ENCODE data around the gene TRPV3. TPM values are rescaled to one million over a fixed set of nuclear protein-coding genes. Genes with fewer than 3 reads are reported as not detected.
"Not testable (repeated sequence)": the region's sequence is repeated elsewhere in the genome, so short reads cannot be mapped to it uniquely, and the experiment has no call there.

TRPV3 gene
- total and polyA plus RNA-seq, 2 donors (not counting 1 experiment from before 2014, with no cell fraction given), result 0.20 to 0.99 TPM

DNA sequence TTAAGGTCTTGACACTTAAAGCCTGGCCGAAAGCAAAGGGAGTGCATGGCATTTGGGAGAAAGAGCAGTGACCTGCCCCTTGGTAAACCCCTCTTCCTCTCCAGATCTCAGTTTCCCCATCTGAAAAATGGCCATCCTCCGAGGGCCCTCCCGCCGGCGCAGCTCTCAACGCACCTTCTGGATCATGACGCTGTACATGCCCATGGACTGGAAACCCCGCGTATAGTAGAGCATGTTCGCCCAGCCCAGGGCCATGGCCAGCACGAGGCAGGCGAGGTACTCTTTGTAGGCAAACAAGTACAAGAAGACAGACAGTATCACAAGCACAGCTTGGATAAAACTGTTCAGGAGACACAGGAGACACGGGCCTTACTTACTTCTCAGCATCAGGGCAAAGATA is 33.6 kb downstream of the TRPV3 start:
- Histone ChIP-seq H4K20me1 (ENCODE audit: control insufficient read depth, extremely low read depth, insufficient read depth, low read length) (no peaks in the 10 kb centered on the region), H3K4me2 (ENCODE audit: extremely low read depth, insufficient read depth, low read length) (no peak overlapping the region), H3K27me3 (ENCODE audit: control insufficient read depth, insufficient read depth, low read length) (no peaks in the 10 kb centered on the region), H3K9me3 (ENCODE audit: control insufficient read depth, insufficient read depth, low read depth, low read length) (no peaks in the 10 kb centered on the region), H3K36me3 (ENCODE audit: control insufficient read depth, insufficient read depth, low read length) (no peaks in the 10 kb centered on the region), H2AFZ (ENCODE audit: low read length) (no peak overlapping the region), H3K27ac (ENCODE audit: insufficient read depth, low read length) (no peak overlapping the region), H3K9ac (ENCODE audit: insufficient read depth, low read length) (no peak overlapping the region), H3K4me3 (replicated peaks in 1 of 4; ENCODE audit: control extremely low read depth in 1 of 4, insufficient read depth in 1 of 4, low read depth in 3 of 4, low read length in 4 of 4) (no peak overlapping the region), H3K4me1 (ENCODE audit: control insufficient read depth, extremely low read depth, insufficient read depth, low read length) (no peaks in the 10 kb centered on the region), H3K79me2 (ENCODE audit: control insufficient read depth, insufficient read depth, low read length) (no peaks in the 10 kb centered on the region)
- TF ChIP-seq EZH2 (IDR thresholded peaks at IDR 0.05; ENCODE audit: low read length, missing control alignments), result no peak
- TF ChIP-seq, protein P1, sequence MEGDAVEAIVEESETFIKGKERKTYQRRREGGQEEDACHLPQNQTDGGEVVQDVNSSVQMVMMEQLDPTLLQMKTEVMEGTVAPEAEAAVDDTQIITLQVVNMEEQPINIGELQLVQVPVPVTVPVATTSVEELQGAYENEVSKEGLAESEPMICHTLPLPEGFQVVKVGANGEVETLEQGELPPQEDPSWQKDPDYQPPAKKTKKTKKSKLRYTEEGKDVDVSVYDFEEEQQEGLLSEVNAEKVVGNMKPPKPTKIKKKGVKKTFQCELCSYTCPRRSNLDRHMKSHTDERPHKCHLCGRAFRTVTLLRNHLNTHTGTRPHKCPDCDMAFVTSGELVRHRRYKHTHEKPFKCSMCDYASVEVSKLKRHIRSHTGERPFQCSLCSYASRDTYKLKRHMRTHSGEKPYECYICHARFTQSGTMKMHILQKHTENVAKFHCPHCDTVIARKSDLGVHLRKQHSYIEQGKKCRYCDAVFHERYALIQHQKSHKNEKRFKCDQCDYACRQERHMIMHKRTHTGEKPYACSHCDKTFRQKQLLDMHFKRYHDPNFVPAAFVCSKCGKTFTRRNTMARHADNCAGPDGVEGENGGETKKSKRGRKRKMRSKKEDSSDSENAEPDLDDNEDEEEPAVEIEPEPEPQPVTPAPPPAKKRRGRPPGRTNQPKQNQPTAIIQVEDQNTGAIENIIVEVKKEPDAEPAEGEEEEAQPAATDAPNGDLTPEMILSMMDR (conservative IDR thresholded peaks at IDR 0.05 in 1 of 2, IDR thresholded peaks at IDR 0.05 in 1 of 2; ENCODE audit: low read depth in 1 of 2, low read length in 2 of 2), result no peak
- no peak for DNase-seq (ENCODE audit: low read depth in 2 of 2)

DNA sequence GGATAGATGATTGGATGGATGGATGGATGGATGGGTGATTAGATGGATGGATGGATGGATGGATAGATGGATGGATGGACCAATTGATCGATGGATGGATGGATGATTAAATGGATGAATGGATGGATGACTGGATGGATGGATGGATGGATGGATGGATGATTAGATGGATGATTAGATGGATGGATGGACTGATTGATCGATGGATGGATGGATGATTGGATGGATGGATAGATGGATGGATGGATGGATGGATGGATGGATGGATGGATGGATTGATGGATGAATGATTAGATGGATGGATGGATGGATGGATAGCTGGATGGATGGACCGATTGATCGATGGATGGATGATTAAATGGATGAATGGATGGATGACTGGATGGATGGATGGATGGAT is 38.1 kb downstream of the TRPV3 start:
- H3K4me1 ChIP-seq (ENCODE audit: control insufficient read depth, extremely low read depth, insufficient read depth, low read length); DNase-seq (ENCODE audit: low read depth in 2 of 2); H3K36me3 ChIP-seq (ENCODE audit: control insufficient read depth, insufficient read depth, low read length); H3K4me2 ChIP-seq (ENCODE audit: extremely low read depth, insufficient read depth, low read length); H3K9me3 ChIP-seq (ENCODE audit: control insufficient read depth, insufficient read depth, low read depth, low read length); H3K27ac ChIP-seq (ENCODE audit: insufficient read depth, low read length); H3K27me3 ChIP-seq (ENCODE audit: control insufficient read depth, insufficient read depth, low read length); H2AFZ ChIP-seq (ENCODE audit: low read length); H3K79me2 ChIP-seq (ENCODE audit: control insufficient read depth, insufficient read depth, low read length); H4K20me1 ChIP-seq (ENCODE audit: control insufficient read depth, extremely low read depth, insufficient read depth, low read length); H3K4me3 ChIP-seq (replicated peaks in 1 of 4; ENCODE audit: control extremely low read depth in 1 of 4, insufficient read depth in 1 of 4, low read depth in 3 of 4, low read length in 4 of 4); H3K9ac ChIP-seq (ENCODE audit: insufficient read depth, low read length): not testable (repeated sequence)

DNA sequence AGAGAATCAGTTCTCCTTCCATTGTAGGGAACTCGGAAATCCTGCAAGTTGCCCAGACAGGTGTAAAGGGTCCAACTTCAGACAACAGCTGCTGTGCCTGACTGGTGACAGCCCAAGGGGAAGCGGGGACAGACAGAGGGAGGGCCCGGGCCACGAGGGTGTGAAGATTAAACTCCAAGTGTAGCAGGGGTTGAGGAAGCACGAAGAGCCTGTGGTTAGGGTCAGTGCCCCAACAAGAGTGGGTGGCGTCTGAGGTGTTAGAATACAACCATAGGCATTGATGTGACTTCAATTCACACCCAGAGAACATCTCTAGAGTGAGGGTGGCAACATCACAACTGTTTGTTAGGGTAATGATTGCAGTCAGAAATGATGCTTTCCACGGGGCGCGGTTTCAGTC is 42.7 kb downstream of the TRPV3 start:
- TF ChIP-seq, protein P1 (conservative IDR thresholded peaks at IDR 0.05 in 1 of 2, IDR thresholded peaks at IDR 0.05 in 1 of 2; ENCODE audit: low read depth in 1 of 2, low read length in 2 of 2), result no peak
- TF ChIP-seq EZH2 (IDR thresholded peaks at IDR 0.05; ENCODE audit: low read length, missing control alignments), result no peak
- Histone ChIP-seq H3K4me2 (ENCODE audit: extremely low read depth, insufficient read depth, low read length) (no peak overlapping the region), H3K9me3 (ENCODE audit: control insufficient read depth, insufficient read depth, low read depth, low read length) (no peaks in the 10 kb centered on the region), H2AFZ (ENCODE audit: low read length) (no peak overlapping the region), H3K79me2 (ENCODE audit: control insufficient read depth, insufficient read depth, low read length) (no peaks in the 10 kb centered on the region), H4K20me1 (ENCODE audit: control insufficient read depth, extremely low read depth, insufficient read depth, low read length) (no peaks in the 10 kb centered on the region), H3K9ac (ENCODE audit: insufficient read depth, low read length) (no peak overlapping the region), H3K4me3 (replicated peaks in 1 of 4; ENCODE audit: control extremely low read depth in 1 of 4, insufficient read depth in 1 of 4, low read depth in 3 of 4, low read length in 4 of 4) (no peak overlapping the region), H3K27ac (ENCODE audit: insufficient read depth, low read length) (no peak overlapping the region), H3K27me3 (ENCODE audit: control insufficient read depth, insufficient read depth, low read length) (no peaks in the 10 kb centered on the region), H3K4me1 (ENCODE audit: control insufficient read depth, extremely low read depth, insufficient read depth, low read length) (peaks cover 2% of the 10 kb centered on the region), H3K36me3 (ENCODE audit: control insufficient read depth, insufficient read depth, low read length) (no peaks in the 10 kb centered on the region)
- DNase-seq (ENCODE audit: low read depth in 2 of 2), result no peak

DNA sequence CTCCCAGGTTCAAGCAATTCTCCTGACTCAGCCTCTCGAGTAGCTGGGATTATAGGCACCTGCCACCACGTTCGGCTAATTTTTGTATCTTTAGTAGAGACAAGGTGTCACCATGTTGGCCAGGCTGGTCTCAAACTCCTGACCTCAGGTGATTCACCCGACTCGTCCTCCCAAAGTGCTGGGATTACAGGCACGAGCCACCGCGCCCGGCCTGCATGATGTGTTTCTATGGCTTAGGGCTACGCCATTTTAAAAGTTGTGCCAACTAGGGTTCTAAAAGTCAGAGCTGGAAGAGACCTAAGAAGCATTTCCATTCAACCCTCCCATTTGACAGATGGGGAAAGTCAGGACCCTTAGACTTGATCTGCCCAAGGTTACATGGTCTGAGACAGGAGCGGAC is 43.4 kb downstream of the TRPV3 start:
- not testable (repeated sequence) for H3K27ac ChIP-seq (ENCODE audit: insufficient read depth, low read length); H4K20me1 ChIP-seq (ENCODE audit: control insufficient read depth, extremely low read depth, insufficient read depth, low read length); H3K9ac ChIP-seq (ENCODE audit: insufficient read depth, low read length); H3K4me3 ChIP-seq (replicated peaks in 1 of 4; ENCODE audit: control extremely low read depth in 1 of 4, insufficient read depth in 1 of 4, low read depth in 3 of 4, low read length in 4 of 4); H3K4me2 ChIP-seq (ENCODE audit: extremely low read depth, insufficient read depth, low read length); H2AFZ ChIP-seq (ENCODE audit: low read length); H3K4me1 ChIP-seq (ENCODE audit: control insufficient read depth, extremely low read depth, insufficient read depth, low read length); H3K9me3 ChIP-seq (ENCODE audit: control insufficient read depth, insufficient read depth, low read depth, low read length); H3K79me2 ChIP-seq (ENCODE audit: control insufficient read depth, insufficient read depth, low read length); DNase-seq (ENCODE audit: low read depth in 2 of 2); H3K36me3 ChIP-seq (ENCODE audit: control insufficient read depth, insufficient read depth, low read length); H3K27me3 ChIP-seq (ENCODE audit: control insufficient read depth, insufficient read depth, low read length)
